Mesodermal cell (in vitro differentiated cells): ENCODE data around the gene SPOCK1.

Experiments used
- H3K27ac ChIP-seq: 2 replicates; pipeline ENCODE4 v1.7.0; 2013; ENCODE audit warnings: mild to moderate bottlenecking, low read depth, low read length, moderate library complexity; ENCODE audit not compliant: severe bottlenecking
- H3K36me3 ChIP-seq: 2 replicates; pipeline ENCODE4 v1.7.1; 2013; ENCODE audit warnings: mild to moderate bottlenecking, low read length, moderate library complexity; ENCODE audit not compliant: control insufficient read depth, insufficient read depth
- H3K4me1 ChIP-seq: one replicate; pipeline ENCODE4 v1.7.1; 2013; ENCODE audit warnings: mild to moderate bottlenecking, low read length; ENCODE audit not compliant: insufficient read depth, control insufficient read depth, poor library complexity, severe bottlenecking
- H3K4me3 ChIP-seq: 2 replicates; pipeline ENCODE4 v1.7.0; 2013; ENCODE audit warnings: low read length, control low read depth, mild to moderate bottlenecking; ENCODE audit not compliant: insufficient read depth, poor library complexity, severe bottlenecking; ENCODE audit errors: extremely low read depth
- H3K9me3 ChIP-seq: 2 replicates; pipeline ENCODE4 v1.7.1; 2013; ENCODE audit warnings: mild to moderate bottlenecking, low read length, moderate library complexity; ENCODE audit not compliant: control insufficient read depth
- WGBS, 2 experiments: methylation state at CpG; one replicate each; pipeline ENCODE4 v1.1.5; 2013; ENCODE audit warnings: missing lambda C conversion rate in 2 of 2; ENCODE audit not compliant: insufficient coverage in 2 of 2; 5-methylcytosine and 5-hydroxymethylcytosine counted together

The SPOCK1 gene

DNA sequence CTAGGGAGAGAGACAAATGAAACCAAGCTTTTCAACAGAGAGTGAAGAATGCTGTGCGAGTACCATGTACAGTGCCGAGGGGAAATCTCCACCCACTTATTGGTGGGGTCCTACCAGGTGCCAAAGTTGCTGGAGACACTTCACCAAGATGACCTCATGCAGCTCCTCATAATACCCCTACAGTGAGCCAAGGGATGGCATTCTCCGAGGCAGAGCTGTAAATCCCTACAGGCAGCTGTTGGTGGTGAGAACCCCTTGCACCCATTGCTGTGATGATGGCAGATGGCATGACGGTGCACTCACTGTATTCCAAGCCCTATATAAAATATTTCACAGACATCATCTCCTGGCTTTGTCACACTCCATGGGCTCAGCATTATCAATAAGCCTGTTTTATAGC is 464.9 kb downstream of the SPOCK1 start:
- no peaks in the 10 kb centered on the region for H3K36me3 ChIP-seq
- 87 to 88% methylated on average over 3 to 4 of the region's 4 CpGs for WGBS, 2 experiments
- H3K4me1 ChIP-seq: no peaks in the 10 kb centered on the region
- H3K4me3 ChIP-seq: no peak overlapping the region
- H3K27ac ChIP-seq: no peak overlapping the region
- no peaks in the 10 kb centered on the region for H3K9me3 ChIP-seq

DNA sequence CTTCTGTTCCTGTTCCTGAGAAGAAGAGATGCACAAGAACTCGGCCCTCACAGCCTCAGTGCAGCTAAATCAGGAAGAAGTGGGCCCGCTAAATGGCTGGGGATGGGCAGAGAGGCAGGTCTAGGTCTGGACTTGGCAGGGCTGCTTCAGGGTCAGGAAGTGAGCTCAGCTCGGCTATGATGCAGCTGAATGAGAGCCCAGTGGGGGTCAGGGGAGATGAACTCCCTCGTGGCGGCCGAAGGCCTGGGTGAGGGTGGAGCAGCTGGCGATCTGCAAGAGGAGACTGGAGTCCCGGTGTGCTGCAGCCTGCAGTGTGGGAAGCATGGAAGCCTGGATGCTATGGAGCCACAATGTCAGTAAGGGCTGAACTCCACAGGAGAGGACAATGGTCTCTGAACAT is 466.2 kb downstream of the SPOCK1 start:
- Histone ChIP-seq H3K4me3 (no peak overlapping the region), H3K36me3 (no peaks in the 10 kb centered on the region), H3K9me3 (no peaks in the 10 kb centered on the region), H3K4me1 (no peaks in the 10 kb centered on the region), H3K27ac (no peak overlapping the region)
- WGBS, 2 experiments: 61 to 71% methylated on average over 5 to 6 of the region's 8 CpGs

- no peaks in the 10 kb centered on the region for H3K36me3 ChIP-seq
- no peaks in the 10 kb centered on the region for H3K9me3 ChIP-seq
- 80% methylated on average over 1 of the region's 1 CpG; no CpG with 5 or more reads in 1 of the 2 experiments for whole genome bisulfite sequencing, 2 experiments
- no peaks in the 10 kb centered on the region for H3K4me1 ChIP-seq
- no peak overlapping the region for H3K27ac ChIP-seq
- no peak overlapping the region for H3K4me3 ChIP-seq
These were observed 471.4 kb downstream of the SPOCK1 start for GRCh38 chr5:137027758-137028157.

DNA sequence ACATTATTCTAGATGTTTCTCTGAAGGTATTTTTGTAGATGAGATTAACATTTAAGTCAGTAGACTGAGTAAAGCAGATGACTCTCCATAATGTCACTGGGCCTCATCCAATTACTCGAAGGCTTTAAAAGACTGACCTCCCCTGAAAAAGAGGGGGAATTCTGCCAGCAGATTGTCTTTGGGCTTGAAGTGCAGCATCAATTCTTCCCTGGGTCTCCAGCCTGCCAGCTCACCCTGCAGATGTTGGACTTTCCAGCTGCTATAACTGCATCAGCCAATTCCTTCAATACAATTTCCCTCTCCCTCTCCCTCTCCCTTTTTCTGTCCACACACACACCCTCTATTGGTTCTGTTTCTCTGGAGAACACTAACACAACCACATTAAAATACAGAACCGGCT is 472.8 kb downstream of the SPOCK1 start:
- Histone ChIP-seq H3K9me3 (no peaks in the 10 kb centered on the region), H3K4me1 (no peaks in the 10 kb centered on the region), H3K27ac (no peak overlapping the region), H3K4me3 (no peak overlapping the region), H3K36me3 (no peaks in the 10 kb centered on the region)
- WGBS, 2 experiments: 89% methylated on average over 2 of the region's 2 CpGs; no CpG with 5 or more reads in 1 of the 2 experiments

GRCh38 chr5:137024044-137024443 is 475.1 kb downstream of the SPOCK1 start:
- Histone ChIP-seq H3K4me3 (no peak overlapping the region), H3K9me3 (no peaks in the 10 kb centered on the region), H3K4me1 (no peaks in the 10 kb centered on the region), H3K36me3 (no peaks in the 10 kb centered on the region), H3K27ac (no peak overlapping the region)
- no CpG with 5 or more reads among the region's 4 CpGs for WGBS, 2 experiments

- H3K9me3 ChIP-seq: no peaks in the 10 kb centered on the region
- H3K4me1 ChIP-seq: no peaks in the 10 kb centered on the region
These were observed 475.8 kb downstream of the SPOCK1 start for GRCh38 chr5:137023371-137023770.

GRCh38 chr5:137022725-137023124 is 476.4 kb downstream of the SPOCK1 start:
- H3K4me3 ChIP-seq: no peak overlapping the region
- H3K27ac ChIP-seq: no peak overlapping the region
- H3K9me3 ChIP-seq: no peaks in the 10 kb centered on the region
- no peaks in the 10 kb centered on the region for H3K36me3 ChIP-seq
- WGBS, 2 experiments: 22 to 74% methylated on average over 1 to 2 of the region's 2 CpGs
- H3K4me1 ChIP-seq: no peaks in the 10 kb centered on the region

More at GRCh38 chr5:137023371-137023770, 475.8 kb downstream of the SPOCK1 start:
- 50 to 75% methylated on average over 2 to 5 of the region's 5 CpGs for WGBS, 2 experiments
- no peak overlapping the region for H3K4me3 ChIP-seq
- no peak overlapping the region for H3K27ac ChIP-seq
- no peaks in the 10 kb centered on the region for H3K36me3 ChIP-seq

GRCh38 chr5:137022043-137022442 is 477.1 kb downstream of the SPOCK1 start:
- no peak overlapping the region for H3K4me3 ChIP-seq
- no peaks in the 10 kb centered on the region for H3K36me3 ChIP-seq
- no peaks in the 10 kb centered on the region for H3K4me1 ChIP-seq
- no peaks in the 10 kb centered on the region for H3K9me3 ChIP-seq
- WGBS, 2 experiments: 80 to 92% methylated on average over 2 of the region's 3 CpGs
- H3K27ac ChIP-seq: no peak overlapping the region

DNA sequence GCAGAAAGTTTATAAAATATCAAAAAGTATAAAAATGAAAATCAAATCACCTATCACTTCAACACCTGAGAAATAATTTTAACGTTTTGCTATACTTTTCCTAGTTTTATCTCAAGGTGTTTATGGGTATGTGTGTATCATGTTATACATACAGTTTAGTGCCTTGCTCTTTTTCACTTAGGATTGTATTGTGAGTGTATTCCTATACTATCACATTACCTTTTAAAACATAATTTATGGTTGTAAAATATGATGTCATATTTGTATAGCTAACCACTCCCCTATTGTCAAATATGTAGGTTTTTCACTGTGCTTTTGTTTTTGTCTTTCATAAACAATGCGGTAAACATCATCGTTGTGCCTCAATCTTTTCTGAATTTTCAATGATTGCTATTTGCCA is 479.9 kb downstream of the SPOCK1 start:
- no peaks in the 10 kb centered on the region for H3K9me3 ChIP-seq
- WGBS, 2 experiments: no CpG with 5 or more reads among the region's 3 CpGs
- H3K27ac ChIP-seq: no peak overlapping the region
- no peaks in the 10 kb centered on the region for H3K4me1 ChIP-seq
- H3K4me3 ChIP-seq: no peak overlapping the region
- H3K36me3 ChIP-seq: no peaks in the 10 kb centered on the region

- H3K4me1 ChIP-seq: no peaks in the 10 kb centered on the region
- no peaks in the 10 kb centered on the region for H3K9me3 ChIP-seq
- WGBS, 2 experiments: 48 to 53% methylated on average over 3 to 5 of the region's 5 CpGs
- no peak overlapping the region for H3K27ac ChIP-seq
- no peaks in the 10 kb centered on the region for H3K36me3 ChIP-seq
- H3K4me3 ChIP-seq: no peak overlapping the region
These were observed 482.3 kb downstream of the SPOCK1 start for GRCh38 chr5:137016783-137017324.

DNA sequence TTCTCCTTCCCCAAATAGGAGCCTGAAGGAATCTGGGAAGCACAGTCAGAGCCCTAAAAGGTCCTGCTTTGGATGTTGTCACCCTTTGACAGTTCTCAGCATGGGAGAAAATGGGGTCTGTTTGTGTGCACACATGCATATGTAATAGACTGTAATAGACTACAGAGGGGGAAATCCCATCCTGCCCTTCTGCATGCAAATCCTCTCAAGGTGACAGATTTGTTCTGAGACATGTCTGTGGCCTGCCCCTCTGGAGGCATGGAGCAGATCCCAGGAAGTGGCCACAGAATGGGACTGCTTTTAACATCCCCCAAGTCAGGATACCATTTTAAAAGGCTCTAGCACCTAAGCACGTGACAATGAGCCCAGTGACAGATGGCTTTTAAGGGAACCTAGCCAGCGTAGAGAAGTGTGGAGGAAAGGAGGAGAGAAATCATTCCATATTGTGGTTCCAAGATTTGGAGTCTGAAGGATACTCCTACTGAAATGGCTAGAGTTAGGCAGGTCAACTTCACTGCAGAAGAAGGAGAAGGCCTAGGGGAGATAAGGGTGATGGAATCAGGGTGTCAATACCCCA is 483.5 kb downstream of the SPOCK1 start:
- WGBS, 2 experiments: 86 to 100% methylated on average over 1 to 2 of the region's 2 CpGs

More for the DNA sequence above, 483.5 kb downstream of the SPOCK1 start:
- H3K4me1 ChIP-seq: no peaks in the 10 kb centered on the region
- H3K4me3 ChIP-seq: no peak overlapping the region
- H3K36me3 ChIP-seq: no peaks in the 10 kb centered on the region
- no peaks in the 10 kb centered on the region for H3K9me3 ChIP-seq
- H3K27ac ChIP-seq: no peak overlapping the region
